Cardiac fibroblast (primary cell): ENCODE data around the gene IMPG1.

Source experiments
- DNase-seq, 2 donors: peaks; one replicate each; pipeline versions ENCODE4 v3.0.0 to v3.0.0-alpha.2; 2010; ENCODE audit warnings: low read depth in 2 of 2
- H3K4me3 ChIP-seq, 2 donors: replicated peaks in 1 of 2; 1 replicate in 1 of 2; 2 replicates in 1 of 2; pipeline ENCODE4 v1.5.1; 2011; ENCODE audit warnings: low read depth in 2 of 2, low read length in 2 of 2, mild to moderate bottlenecking in 2 of 2, moderate library complexity in 1 of 2
- CTCF ChIP-seq: IDR thresholded peaks from one replicate; pipeline ENCODE4 v1.5.1; 2011; ENCODE audit warnings: low read depth, mild to moderate bottlenecking, low read length, inconsistent platforms

The IMPG1 gene

GRCh38 chr6:76072562-76072961 lies at the start of gene IMPG1:
Gene IMPG1, minus strand, starts transcription at chr6:76072662. Its CDS starts 174 bp downstream, at chr6:76072488.
- TF ChIP-seq CTCF: no peak
- no peak for DNase-seq
- no peak within 1 kb of the TSS for H3K4me3 ChIP-seq

GRCh38 chr6:76120302-76120701 lies 47.8 kb upstream of the IMPG1 start:
- no peak overlapping the region for H3K4me3 ChIP-seq
- no peak for DNase-seq
- no peak for TF ChIP-seq CTCF

- no peak for TF ChIP-seq CTCF
- H3K4me3 ChIP-seq: no peak overlapping the region
These were observed 819 bp upstream of the IMPG1 start for GRCh38 chr6:76073281-76073680.

GRCh38 chr6:76057469-76057868 lies 15.0 kb downstream of the IMPG1 start:
- no peak for TF ChIP-seq CTCF
- H3K4me3 ChIP-seq: no peak overlapping the region
- no peak for DNase-seq

More at GRCh38 chr6:76073281-76073680, 819 bp upstream of the IMPG1 start:
- DNase-seq: no peak

- H3K4me3 ChIP-seq: no peak overlapping the region
- TF ChIP-seq CTCF: no peak
These were observed 20.1 kb downstream of the IMPG1 start for GRCh38 chr6:76052314-76052713.

GRCh38 chr6:76043690-76044089 lies 28.8 kb downstream of the IMPG1 start:
- DNase-seq: no peak
- TF ChIP-seq CTCF: no peak

More at GRCh38 chr6:76052314-76052713, 20.1 kb downstream of the IMPG1 start:
- no peak for DNase-seq

GRCh38 chr6:76035713-76036112 lies 36.7 kb downstream of the IMPG1 start:
- no peak for DNase-seq
- TF ChIP-seq CTCF: no peak
- H3K4me3 ChIP-seq: no peak overlapping the region

More at GRCh38 chr6:76043690-76044089, 28.8 kb downstream of the IMPG1 start:
- no peak overlapping the region for H3K4me3 ChIP-seq
